ENCODE measurements around the gene VIPR2. TPM values are rescaled to one million over a fixed set of nuclear protein-coding genes. Genes with fewer than 3 reads are reported as not detected.
A peak's percentile ranks its signal among the peaks of the same experiment; 100 is the strongest.

VIPR2 gene
- total and polyA plus RNA-seq, 4 donors = 0.02 to 0.91 (median 0.73) TPM

GRCh38 chr7:159038066-159038465 is 106.6 kb downstream of the VIPR2 start:
- Histone ChIP-seq H3K4me1 (ENCODE audit: control insufficient read depth in 5 of 5, insufficient read depth in 5 of 5, low read length in 5 of 5) (peaks cover 0 to 7% (median 0%) of the 10 kb centered on the region in 5 donors), H3K4me3 (no peak overlapping the region), H3K27me3 (ENCODE audit: control insufficient read depth in 3 of 3, insufficient read depth in 3 of 3, low read length in 2 of 3) (no peaks in the 10 kb centered on the region), H3K9me3 (ENCODE audit: control insufficient read depth in 4 of 4, insufficient read depth in 3 of 4, low read length in 3 of 4) (no peaks in the 10 kb centered on the region), H3K9ac (ENCODE audit: insufficient read depth in 1 of 2, low read length in 2 of 2) (no peak overlapping the region), H3K36me3 (ENCODE audit: control insufficient read depth in 4 of 4, insufficient read depth in 4 of 4, low read length in 4 of 4) (no peaks in the 10 kb centered on the region), H3K27ac (ENCODE audit: low read depth in 1 of 2, low read length in 1 of 2) (no peak overlapping the region)
- TF ChIP-seq CTCF (IDR thresholded peaks at IDR 0.05; ENCODE audit: control extremely low read depth, extremely low read depth) = no peak
- ATAC-seq (ENCODE audit: insufficient read depth, low FRiP score) (no peak), DNase-seq (no peak)
- WGBS, 2 donors = 81 to 86% methylated on average over 10 of the region's 10 CpGs

GRCh38 chr7:159036916-159037605 is 107.6 kb downstream of the VIPR2 start:
- H3K4me1 ChIP-seq (ENCODE audit: control insufficient read depth in 5 of 5, insufficient read depth in 5 of 5, low read length in 5 of 5) = peaks cover 0 to 7% (median 0%) of the 10 kb centered on the region in 5 donors
- H3K9me3 ChIP-seq (ENCODE audit: control insufficient read depth in 4 of 4, insufficient read depth in 3 of 4, low read length in 3 of 4) = no peaks in the 10 kb centered on the region
- H3K27me3 ChIP-seq (ENCODE audit: control insufficient read depth in 3 of 3, insufficient read depth in 3 of 3, low read length in 2 of 3) = no peaks in the 10 kb centered on the region
- H3K9ac ChIP-seq (ENCODE audit: insufficient read depth in 1 of 2, low read length in 2 of 2) = no peak overlapping the region
- no peak for TF ChIP-seq CTCF (IDR thresholded peaks at IDR 0.05; ENCODE audit: control extremely low read depth, extremely low read depth)
- no peaks in the 10 kb centered on the region for H3K36me3 ChIP-seq (ENCODE audit: control insufficient read depth in 4 of 4, insufficient read depth in 4 of 4, low read length in 4 of 4)
- DNase-seq = peak; percentile 24 to 39 (median 37)
- ATAC-seq (ENCODE audit: insufficient read depth, low FRiP score) = no peak
- 51 to 55% methylated on average over 21 of the region's 21 CpGs for WGBS, 2 donors
- no peak overlapping the region for H3K4me3 ChIP-seq
- no peak overlapping the region for H3K27ac ChIP-seq (ENCODE audit: low read depth in 1 of 2, low read length in 1 of 2)

DNA sequence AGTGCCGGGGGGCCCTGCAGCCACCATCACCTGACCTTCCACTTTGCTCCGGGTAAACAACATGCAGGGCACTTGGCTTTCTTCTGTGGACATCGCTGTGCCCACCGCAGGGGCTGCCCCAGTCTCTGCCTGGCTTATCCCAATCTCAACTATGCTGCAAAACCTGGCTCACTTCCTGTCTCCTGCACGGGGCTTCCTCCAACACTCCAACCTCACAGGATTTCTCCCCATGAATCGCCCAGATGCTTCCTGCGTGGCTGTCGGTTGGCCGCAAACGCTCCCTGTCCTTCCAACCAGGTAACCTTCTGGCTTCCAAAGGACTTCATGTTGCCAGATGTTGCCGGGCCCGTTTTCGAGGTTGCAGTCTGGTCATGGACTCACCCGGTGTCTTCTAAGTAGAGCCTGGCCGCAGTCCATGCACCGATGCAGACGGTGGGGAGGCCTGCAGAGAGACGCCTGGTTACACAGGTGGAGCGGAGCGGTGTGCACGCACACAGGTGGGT is 109.0 kb downstream of the VIPR2 start:
- H3K4me3 ChIP-seq = no peak overlapping the region
- H3K27me3 ChIP-seq (ENCODE audit: control insufficient read depth in 3 of 3, insufficient read depth in 3 of 3, low read length in 2 of 3) = no peaks in the 10 kb centered on the region
- no peak overlapping the region for H3K27ac ChIP-seq (ENCODE audit: low read depth in 1 of 2, low read length in 1 of 2)
- ATAC-seq (ENCODE audit: insufficient read depth, low FRiP score) (no peak), DNase-seq (no peak)
- WGBS, 2 donors = 83 to 85% methylated on average over 21 of the region's 21 CpGs
- peaks cover 0 to 1% (median 0%) of the 10 kb centered on the region in 4 donors for H3K9me3 ChIP-seq (ENCODE audit: control insufficient read depth in 4 of 4, insufficient read depth in 3 of 4, low read length in 3 of 4)
- no peak for TF ChIP-seq CTCF (IDR thresholded peaks at IDR 0.05; ENCODE audit: control extremely low read depth, extremely low read depth)
- H3K9ac ChIP-seq (ENCODE audit: insufficient read depth in 1 of 2, low read length in 2 of 2) = no peak overlapping the region
- no peaks in the 10 kb centered on the region for H3K36me3 ChIP-seq (ENCODE audit: control insufficient read depth in 4 of 4, insufficient read depth in 4 of 4, low read length in 4 of 4)
- H3K4me1 ChIP-seq (ENCODE audit: control insufficient read depth in 5 of 5, insufficient read depth in 5 of 5, low read length in 5 of 5) = peaks cover 0 to 7% (median 3%) of the 10 kb centered on the region in 5 donors

Data from lung (tissue), 12 donors.